H1 (cell line): Measurements from ENCODE around the gene GSDMA. TPM values are rescaled to one million over a fixed set of nuclear protein-coding genes. Genes with fewer than 3 reads are reported as not detected.

Experiments
- CTCF ChIA-PET: fragments of 300-600 bp; sonication (Branson Sonifier 250); formaldehyde crosslinking; loops from one replicate; lab custom pipeline; 2021; ENCODE audit not compliant: partially characterized antibody; lab: Charles Lee
- POLR2A ChIA-PET: fragments of 300-600 bp; sonication (Branson Sonifier 250); formaldehyde crosslinking; loops from one replicate; lab custom pipeline; 2021; ENCODE audit warnings: inconsistent platforms; ENCODE audit not compliant: partially characterized antibody; lab: Charles Lee
- DNase-seq, 2 experiments: peaks; one replicate each; pipeline versions ENCODE4 v3.0.0 to v3.0.0-alpha.2; 2010 to 2022; ENCODE audit warnings: low spot score in 2 of 2, low read depth in 1 of 2, mixed read lengths in 1 of 2
- FAIRE-seq: peaks from 2 replicates; lab custom pipeline; 2011; peaks lifted over from hg19 to GRCh38; lab: Jason Lieb, UNC
- H2AFZ ChIP-seq: 2 replicates; pipeline ENCODE4 v1.8.1; 2012; ENCODE audit warnings: low read length, inconsistent platforms
- H2AK5ac ChIP-seq: 2 replicates; pipeline ENCODE4 v1.6.1; 2013; ENCODE audit warnings: low read depth, low read length
- H2BK120ac ChIP-seq: replicated peaks from 2 replicates; pipeline ENCODE3; 2013; ENCODE audit warnings: low read depth, low read length, inconsistent platforms
- H2BK12ac ChIP-seq: 2 replicates; pipeline ENCODE4 v1.6.1; 2013; ENCODE audit warnings: low read depth, low read length
- H2BK15ac ChIP-seq: 2 replicates; pipeline ENCODE4 v1.6.1; 2013; ENCODE audit warnings: low read length
- H2BK20ac ChIP-seq: 2 replicates; pipeline ENCODE4 v1.6.1; 2013; ENCODE audit warnings: low read length
- H2BK5ac ChIP-seq: 2 replicates; pipeline ENCODE4 v1.6.1; 2013; ENCODE audit warnings: low read depth, low read length
- H3K14ac ChIP-seq: 2 replicates; pipeline ENCODE4 v1.6.1; 2013; ENCODE audit warnings: inconsistent platforms; ENCODE audit not compliant: insufficient read length
- H3K18ac ChIP-seq: 2 replicates; pipeline ENCODE4 v1.6.1; 2013; ENCODE audit warnings: low read length; ENCODE audit errors: extremely low read depth
- H3K23ac ChIP-seq: 2 replicates; pipeline ENCODE4 v1.6.1; 2013; ENCODE audit warnings: inconsistent platforms; ENCODE audit not compliant: insufficient read length
- H3K23me2 ChIP-seq: 2 replicates; pipeline ENCODE4 v1.6.1; 2013; ENCODE audit warnings: low read depth, low read length
- H3K27ac ChIP-seq: 2 replicates; pipeline ENCODE4 v1.6.1; 2011; ENCODE audit warnings: low read depth, low read length, inconsistent platforms
- H3K27me3 ChIP-seq, 4 experiments: replicated peaks in 1 of 4; 1 replicate in 1 of 4; 2 replicates in 3 of 4; pipeline versions ENCODE4 v1.6.1 to v1.8.1; 2011 to 2013; ENCODE audit warnings: low read length in 3 of 4, mild to moderate bottlenecking in 3 of 4, inconsistent platforms in 2 of 4, mixed read lengths in 2 of 4, moderate library complexity in 1 of 4; ENCODE audit not compliant: control insufficient read depth in 3 of 4, insufficient read depth in 3 of 4; ENCODE audit errors: extremely low read depth in 1 of 4
- H3K36me3 ChIP-seq, 4 experiments: 2 replicates each; pipeline versions ENCODE4 v1.6.1 to v1.8.1; 2011 to 2013; ENCODE audit warnings: mild to moderate bottlenecking in 4 of 4, low read length in 3 of 4, moderate library complexity in 2 of 4, control low read depth in 1 of 4, inconsistent platforms in 1 of 4; ENCODE audit not compliant: insufficient read depth in 4 of 4, control insufficient read depth in 2 of 4
- H3K4ac ChIP-seq: replicated peaks from 2 replicates; pipeline ENCODE3; 2013; ENCODE audit warnings: low read length, low read depth, mixed read lengths, inconsistent platforms; ENCODE audit not compliant: insufficient read length
- H3K4me1 ChIP-seq, 4 experiments: replicated peaks in 1 of 4; 1 replicate in 1 of 4; 2 replicates in 3 of 4; pipeline versions ENCODE4 v1.6.1 to v1.8.1; 2011 to 2013; ENCODE audit warnings: low read length in 3 of 4, inconsistent platforms in 2 of 4, mixed read lengths in 1 of 4; ENCODE audit not compliant: insufficient read depth in 4 of 4, control insufficient read depth in 3 of 4
- H3K4me2 ChIP-seq, 2 experiments: 2 replicates each; pipeline versions ENCODE4 v1.6.1 to v1.8.1; 2011 to 2013; ENCODE audit warnings: low read depth in 2 of 2, low read length in 2 of 2, control low read depth in 1 of 2, inconsistent platforms in 1 of 2, mild to moderate bottlenecking in 1 of 2; ENCODE audit not compliant: insufficient read depth in 1 of 2
- H3K4me3 ChIP-seq, 4 experiments: fragments of 200-600, 300-600 bp in 1 of 4; sonication (generic), shearing (Covaris generic), sonication (Bioruptor Twin) in 1 of 4; 2 replicates each; pipeline versions ENCODE4 v1.5.1 to v1.8.1; 2011 to 2016; ENCODE audit warnings: low read length in 4 of 4, low read depth in 3 of 4, control low read depth in 2 of 4, inconsistent platforms in 2 of 4, mild to moderate bottlenecking in 2 of 4, mixed read lengths in 1 of 4, moderate library complexity in 1 of 4; ENCODE audit not compliant: insufficient read depth in 2 of 4; ENCODE audit errors: extremely low read depth in 1 of 4
- H3K56ac ChIP-seq: replicated peaks from 2 replicates; pipeline ENCODE3; 2013; ENCODE audit warnings: low read depth, mild to moderate bottlenecking, mixed read lengths, low read length, inconsistent platforms; ENCODE audit not compliant: insufficient read length
- H3K79me1 ChIP-seq: 2 replicates; pipeline ENCODE4 v1.6.1; 2013; ENCODE audit warnings: low read depth, low read length, control low read depth
- H3K79me2 ChIP-seq, 2 experiments: 2 replicates each; pipeline versions ENCODE4 v1.6.1 to v1.8.1; 2012 to 2013; ENCODE audit warnings: low read length in 2 of 2, mild to moderate bottlenecking in 2 of 2, inconsistent platforms in 1 of 2; ENCODE audit not compliant: insufficient read depth in 2 of 2, control insufficient read depth in 1 of 2
- H3K9ac ChIP-seq, 4 experiments: replicated peaks in 1 of 4; 1 replicate in 1 of 4; 2 replicates in 3 of 4; pipeline versions ENCODE4 v1.6.1 to v1.8.1; 2011 to 2013; ENCODE audit warnings: low read depth in 3 of 4, low read length in 3 of 4, control low read depth in 2 of 4, mild to moderate bottlenecking in 2 of 4, moderate library complexity in 2 of 4, inconsistent platforms in 1 of 4; ENCODE audit errors: extremely low read depth in 1 of 4
- H3K9me3 ChIP-seq, 2 experiments: 2 replicates each; pipeline versions ENCODE4 v1.6.1 to v1.8.1; 2012 to 2013; ENCODE audit warnings: mild to moderate bottlenecking in 2 of 2, moderate library complexity in 2 of 2, control low read depth in 1 of 2, inconsistent platforms in 1 of 2, low read depth in 1 of 2, low read length in 1 of 2, mixed read lengths in 1 of 2; ENCODE audit not compliant: insufficient read depth in 2 of 2
- H4K20me1 ChIP-seq, 2 experiments: replicated peaks in 1 of 2; 2 replicates each; pipeline versions ENCODE3 to v1.8.1; 2011 to 2013; ENCODE audit warnings: inconsistent platforms in 2 of 2, low read length in 2 of 2, mild to moderate bottlenecking in 1 of 2; ENCODE audit not compliant: insufficient read depth in 2 of 2, control insufficient read depth in 1 of 2
- H4K5ac ChIP-seq: 2 replicates; pipeline ENCODE4 v1.6.1; 2013; ENCODE audit warnings: low read length, low read depth, mixed read lengths, inconsistent platforms; ENCODE audit not compliant: insufficient read length
- H4K8ac ChIP-seq: 2 replicates; pipeline ENCODE4 v1.8.0; 2013; ENCODE audit warnings: mild to moderate bottlenecking, moderate library complexity, low read length, inconsistent platforms; ENCODE audit not compliant: insufficient read depth; ENCODE audit errors: extremely low read depth
- H4K91ac ChIP-seq: replicated peaks from 2 replicates; pipeline ENCODE3; 2013; ENCODE audit warnings: low read length, mixed read lengths, inconsistent platforms; ENCODE audit not compliant: insufficient read length
- BRCA1 ChIP-seq: IDR thresholded peaks from 2 replicates; pipeline ENCODE4 v1.6.1; 2012; ENCODE audit warnings: low read depth, low read length, improper control_type of control experiment
- EGR1 ChIP-seq: IDR thresholded peaks from 2 replicates; pipeline ENCODE4 v1.6.1; 2011; ENCODE audit warnings: low read depth, low read length, borderline replicate concordance
- KDM1A ChIP-seq: fragments of 200-600, 300-600 bp; sonication (generic); IDR thresholded peaks from 2 replicates; pipeline ENCODE4 v1.7.1; 2016; ENCODE audit warnings: mild to moderate bottlenecking, low read length, borderline replicate concordance
- POLR2A ChIP-seq, 2 experiments: IDR thresholded peaks; 1 replicate in 1 of 2; 2 replicates in 1 of 2; pipeline ENCODE4 v1.6.1; 2011; ENCODE audit warnings: low read depth in 2 of 2, low read length in 2 of 2, mild to moderate bottlenecking in 2 of 2; ENCODE audit errors: control extremely low read depth in 1 of 2
- TBP ChIP-seq: IDR thresholded peaks from 2 replicates; pipeline ENCODE4 v1.6.1; 2011; ENCODE audit warnings: low read depth, low read length, improper control_type of control experiment
- TEAD4 ChIP-seq: IDR thresholded peaks from 2 replicates; pipeline ENCODE4 v1.6.1; 2012; ENCODE audit warnings: low read depth, low read length, inconsistent platforms, mixed read lengths
- WGBS, 2 experiments: shearing (Covaris generic) in 1 of 2; methylation state at CpG; one replicate each; pipeline versions ENCODE4 v1.1.6 to v1.1.7; 2013 to 2015; ENCODE audit warnings: low lambda C conversion rate in 2 of 2, mixed read lengths in 2 of 2, inconsistent platforms in 1 of 2, low coverage in 1 of 2, missing lambda C conversion rate in 1 of 2; ENCODE audit not compliant: insufficient replicate concordance in 2 of 2, insufficient coverage in 1 of 2, insufficient read length in 1 of 2; ENCODE audit errors: extremely low coverage in 1 of 2, missing lambda C conversion rate in 1 of 2; 5-methylcytosine and 5-hydroxymethylcytosine counted together
- polyA plus RNA-seq, 7 experiments: library from polyadenylated mRNA; depleted of rRNA in 3 of 7; stranded (reverse) in 5 of 7; unstranded in 2 of 7; fragments of >200 nt in 5 of 7; fragments of 200-250 nt in 2 of 7; gene quantifications; 1 replicate in 5 of 7; 2 replicates in 1 of 7; 4 replicates in 1 of 7; pipeline versions ENCODE4 v1.2.1 to v1.2.3, GENCODE V29; 2011 to 2013; ENCODE audit warnings: missing spikeins in 2 of 7, mixed read lengths in 2 of 7
- total RNA-seq: library from RNA; stranded (reverse); fragmentation: NEBNext Ultra II Directional; extraction: Animal tissue kit (Norgen Biotek cat#: 25700); gene quantifications from 2 replicates; pipeline ENCODE4 v1.2.1, GENCODE V29; 2021
- TF ChIP-seq, protein P1 (sequence below): IDR thresholded peaks from 2 replicates; pipeline ENCODE4 v1.6.1; 2012; ENCODE audit warnings: low read length, inconsistent platforms

Gene GSDMA
- total and polyA plus RNA-seq, 2 of the 8 experiments (the other 6 are each of a cell fraction or from before 2014, with no cell fraction given) = 0.03 TPM; not detected in 1

DNA sequence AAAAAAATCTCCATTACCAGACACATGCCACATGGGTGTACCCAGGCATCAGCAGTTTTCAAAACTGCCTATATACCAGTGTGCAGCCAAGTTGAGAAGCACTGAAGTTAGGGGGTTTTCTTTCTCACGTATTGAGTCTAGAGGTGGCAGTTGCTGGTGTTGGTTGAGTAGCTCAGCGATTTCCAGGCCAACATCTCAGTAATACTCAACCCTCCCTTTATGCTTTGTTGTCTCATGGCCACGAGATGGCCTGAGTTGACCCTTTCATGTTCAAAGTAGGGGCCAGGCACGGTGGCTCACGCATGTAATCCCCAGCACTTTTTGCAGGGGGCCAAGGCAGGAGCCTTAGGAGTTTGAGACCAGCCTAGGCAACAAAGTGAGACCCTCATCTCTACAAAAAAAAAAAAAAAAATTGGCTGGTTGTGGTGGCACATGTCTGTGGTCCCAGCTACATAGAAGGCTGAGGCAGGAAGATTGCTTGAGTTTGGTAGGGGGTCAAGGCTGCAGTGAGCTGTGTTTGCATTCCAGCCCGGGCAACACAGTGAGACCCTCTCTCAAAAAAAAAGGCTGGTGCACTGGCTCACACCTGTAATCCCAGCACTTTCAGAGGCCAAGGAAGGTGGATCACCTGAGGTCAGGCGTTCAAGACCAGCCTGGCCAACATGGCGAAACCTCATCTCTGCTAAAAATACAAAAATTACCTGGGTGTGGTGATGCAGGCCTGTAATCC lies 24.5 kb upstream of the GSDMA start:
- no peak overlapping the region for H3K56ac ChIP-seq
- no peak overlapping the region for H3K18ac ChIP-seq
- no peak overlapping the region for H4K8ac ChIP-seq
- no peak overlapping the region for H3K4me3 ChIP-seq
- H3K23ac ChIP-seq = no peak overlapping the region
- H3K4me2 ChIP-seq = no peak overlapping the region
- 0 out of 2 replicates have a peak, but pooled peaks cover 2% of the 10 kb centered on the region for H3K23me2 ChIP-seq
- no peaks in the 10 kb centered on the region for H3K36me3 ChIP-seq
- CTCF ChIA-PET = interaction anchor here (0.8 to 4.1 kb wide), 7 partner anchors 9 to 59 kb away, joined by 3 to 16 read pairs (median 6); no protein-coding TSS in a partner anchor
- H3K27ac ChIP-seq = no peak overlapping the region
- no peak overlapping the region for H2BK12ac ChIP-seq
- H3K79me1 ChIP-seq = no peaks in the 10 kb centered on the region
- no peak overlapping the region for H2AFZ ChIP-seq
- H3K14ac ChIP-seq = no peak overlapping the region
- H3K27me3 ChIP-seq = no peaks in the 10 kb centered on the region; a peak in 1 of 7 replicates
- H4K5ac ChIP-seq = no peak overlapping the region
- WGBS, 2 experiments = 85% methylated on average over 8 of the region's 8 CpGs; no CpG with 5 or more reads in 1 of the 2 experiments
- H3K4ac ChIP-seq = no peak overlapping the region
- no peak overlapping the region for H2BK5ac ChIP-seq
- H2BK120ac ChIP-seq = no peak overlapping the region
- no peaks in the 10 kb centered on the region for H3K9me3 ChIP-seq
- no peak overlapping the region for H2BK15ac ChIP-seq
- no peaks in the 10 kb centered on the region for H3K79me2 ChIP-seq
- POLR2A ChIA-PET = interaction anchor here (0.7 to 3.1 kb wide), 2 partner anchors 12 to 14 kb away, joined by 3 to 10 read pairs; partner anchors contain the start of genes LRRC3C and ORMDL3
- TF ChIP-seq BRCA1 (no peak), TEAD4 (no peak), POLR2A (IDR thresholded peaks at IDR 0.05; ENCODE audit: control extremely low read depth in 1 of 2, low read depth in 2 of 2, low read length in 2 of 2) (no peak), KDM1A (no peak), EGR1 (no peak), TBP (no peak)
- TF ChIP-seq, protein P1, sequence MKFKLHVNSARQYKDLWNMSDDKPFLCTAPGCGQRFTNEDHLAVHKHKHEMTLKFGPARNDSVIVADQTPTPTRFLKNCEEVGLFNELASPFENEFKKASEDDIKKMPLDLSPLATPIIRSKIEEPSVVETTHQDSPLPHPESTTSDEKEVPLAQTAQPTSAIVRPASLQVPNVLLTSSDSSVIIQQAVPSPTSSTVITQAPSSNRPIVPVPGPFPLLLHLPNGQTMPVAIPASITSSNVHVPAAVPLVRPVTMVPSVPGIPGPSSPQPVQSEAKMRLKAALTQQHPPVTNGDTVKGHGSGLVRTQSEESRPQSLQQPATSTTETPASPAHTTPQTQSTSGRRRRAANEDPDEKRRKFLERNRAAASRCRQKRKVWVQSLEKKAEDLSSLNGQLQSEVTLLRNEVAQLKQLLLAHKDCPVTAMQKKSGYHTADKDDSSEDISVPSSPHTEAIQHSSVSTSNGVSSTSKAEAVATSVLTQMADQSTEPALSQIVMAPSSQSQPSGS = no peak
- no peak for FAIRE-seq
- H4K20me1 ChIP-seq = no peaks in the 10 kb centered on the region
- peaks cover 0 to 10% (median 4%) of the 10 kb centered on the region in 4 experiments; a peak in 6 of 7 replicates for H3K4me1 ChIP-seq
- H4K91ac ChIP-seq = no peak overlapping the region
- no peak overlapping the region for H2BK20ac ChIP-seq
- DNase-seq = no peak
- no peak overlapping the region for H2AK5ac ChIP-seq
- no peak overlapping the region for H3K9ac ChIP-seq
